ENCODE data around the gene PIP5K1A.
"Not testable (repeated sequence)": the region's sequence is repeated elsewhere in the genome, so short reads cannot be mapped to it uniquely, and the experiment has no call there.

Gene PIP5K1A

DNA sequence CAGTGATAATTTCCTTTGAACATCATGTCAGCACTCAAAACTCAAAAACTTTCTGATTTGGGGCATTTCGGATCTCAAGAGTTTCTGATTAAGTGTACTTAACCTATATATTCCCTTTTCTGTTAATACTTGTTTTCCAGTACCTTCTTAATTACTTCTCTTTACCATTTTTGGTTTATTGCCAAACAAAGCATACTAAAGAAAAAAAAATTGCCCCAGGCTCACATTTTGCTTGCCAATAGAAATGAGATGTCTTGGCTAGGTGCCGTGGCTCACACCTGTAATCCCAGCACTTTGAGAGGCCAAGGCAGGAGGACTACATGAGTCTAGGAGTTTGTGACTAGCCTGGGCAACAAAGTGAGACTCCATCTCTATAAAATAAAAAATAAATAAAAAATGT lies 61.0 kb downstream of the PIP5K1A start:
- DNase-seq, result no peak

DNA sequence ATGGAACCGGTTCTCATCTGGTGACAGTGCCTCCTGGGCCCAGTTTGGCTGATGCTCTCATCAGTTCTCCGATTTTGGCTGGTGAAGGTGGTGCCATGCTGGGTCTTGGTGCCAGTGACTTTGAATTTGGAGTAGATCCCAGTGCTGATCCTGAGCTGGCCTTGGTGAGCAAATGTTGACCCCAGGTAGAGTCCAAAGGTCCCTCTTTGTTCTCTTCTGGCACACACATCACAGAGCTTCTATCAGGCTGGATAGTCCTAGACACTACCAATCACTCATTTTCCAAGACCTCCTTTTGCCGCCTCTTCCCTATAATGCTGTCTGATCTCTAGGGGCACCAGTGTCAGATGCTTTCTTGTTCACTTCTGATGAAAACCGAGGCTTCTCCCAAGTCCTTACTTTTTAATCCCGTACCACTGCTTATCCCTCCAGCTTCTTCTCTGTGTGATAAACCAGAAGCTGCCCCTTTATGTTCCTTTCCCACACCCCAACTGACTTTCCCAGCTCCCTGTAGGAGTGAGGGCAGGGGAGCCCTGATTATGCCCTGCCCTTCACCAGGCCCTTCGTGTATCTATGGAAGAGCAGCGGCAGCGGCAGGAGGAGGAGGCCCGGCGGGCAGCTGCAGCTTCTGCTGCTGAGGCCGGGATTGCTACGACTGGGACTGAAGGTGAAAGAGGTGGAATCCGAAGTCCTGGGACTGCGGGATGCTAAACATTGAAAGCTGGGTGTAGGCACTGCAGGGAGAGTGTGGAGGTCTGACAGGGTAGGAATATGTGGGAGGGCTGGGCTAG lies 67.3 kb downstream of the PIP5K1A start:
- no peak for DNase-seq

DNA sequence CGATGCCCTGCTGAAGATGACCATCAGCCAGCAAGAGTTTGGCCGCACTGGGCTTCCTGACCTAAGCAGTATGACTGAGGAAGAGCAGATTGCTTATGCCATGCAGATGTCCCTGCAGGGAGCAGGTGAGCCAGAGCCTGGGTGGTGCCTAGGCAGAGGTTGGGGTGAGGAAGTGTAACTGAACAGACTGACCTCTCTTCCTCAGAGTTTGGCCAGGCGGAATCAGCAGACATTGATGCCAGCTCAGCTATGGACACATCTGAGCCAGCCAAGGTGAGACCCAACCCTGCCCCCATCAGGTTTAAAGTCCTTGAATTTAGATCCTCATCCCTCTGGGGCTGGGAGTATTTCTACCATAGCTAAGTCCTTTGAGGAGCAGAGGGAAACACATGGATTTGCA lies 68.0 kb downstream of the PIP5K1A start:
- DNase-seq, result no peak

DNA sequence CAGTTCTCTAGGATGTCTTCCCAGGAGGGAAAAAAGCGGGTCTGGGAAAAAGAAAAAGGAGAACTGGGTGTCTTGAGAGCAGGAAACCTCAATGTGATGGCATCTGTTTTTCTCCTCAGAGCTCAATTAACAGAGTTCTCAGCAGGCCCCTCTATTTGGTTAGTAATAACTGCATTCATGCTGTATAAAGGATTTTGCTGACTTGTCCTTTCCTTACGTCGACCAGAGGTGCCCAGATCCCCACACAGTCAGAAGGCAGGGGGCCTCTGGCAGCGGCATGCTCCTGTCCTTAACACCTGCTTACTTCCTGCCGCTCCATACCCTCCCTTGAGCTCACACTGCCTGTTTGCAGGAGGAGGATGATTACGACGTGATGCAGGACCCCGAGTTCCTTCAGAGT lies 68.5 kb downstream of the PIP5K1A start:
- DNase-seq, result no peak

DNA sequence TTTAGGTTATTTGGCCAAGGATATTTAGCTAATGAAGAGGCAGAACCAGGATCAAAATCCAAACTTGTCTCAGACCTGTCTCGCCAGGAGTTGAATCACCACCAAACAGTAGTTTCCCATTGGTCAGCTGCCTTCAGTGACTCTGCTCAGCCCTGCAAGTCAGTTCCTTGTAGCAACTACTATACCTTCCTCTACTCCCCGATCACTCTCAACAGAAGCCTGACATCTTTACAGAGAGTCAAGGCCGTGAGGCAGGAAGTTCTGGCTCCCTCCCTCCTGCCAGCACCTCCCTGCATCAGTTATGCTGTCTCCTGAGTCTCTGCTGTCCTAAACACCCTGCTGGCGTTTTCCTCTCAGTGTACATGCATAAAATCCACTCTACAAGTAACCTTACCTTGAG lies 69.4 kb downstream of the PIP5K1A start:
- DNase-seq, result no peak

DNA sequence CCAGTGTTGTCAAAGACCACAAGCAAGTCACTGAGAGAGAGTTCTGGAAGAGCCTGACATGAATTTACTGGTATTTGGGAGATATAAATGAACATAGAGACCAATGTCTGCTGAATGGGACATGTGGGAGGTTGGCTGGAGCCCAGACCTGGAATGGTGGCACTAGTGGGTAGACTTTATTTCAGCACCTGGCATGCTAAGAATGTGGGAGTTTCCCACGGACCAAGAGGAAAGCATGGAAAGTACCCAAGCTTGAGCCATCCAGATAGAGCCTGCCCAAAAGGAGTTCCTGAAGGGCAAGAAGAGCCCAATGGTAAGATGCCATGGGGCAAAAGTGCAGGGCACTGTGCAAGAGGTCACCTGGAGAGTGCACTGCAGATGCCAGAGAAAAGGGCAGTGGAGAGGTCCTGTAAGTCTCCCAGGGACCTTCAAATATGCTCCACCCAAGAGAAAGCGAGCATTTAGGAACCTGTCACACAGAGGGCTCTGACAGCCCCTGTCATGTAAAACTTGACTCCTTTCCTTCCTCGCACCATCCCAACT lies 75.6 kb downstream of the PIP5K1A start:
- DNase-seq, result no peak

DNA sequence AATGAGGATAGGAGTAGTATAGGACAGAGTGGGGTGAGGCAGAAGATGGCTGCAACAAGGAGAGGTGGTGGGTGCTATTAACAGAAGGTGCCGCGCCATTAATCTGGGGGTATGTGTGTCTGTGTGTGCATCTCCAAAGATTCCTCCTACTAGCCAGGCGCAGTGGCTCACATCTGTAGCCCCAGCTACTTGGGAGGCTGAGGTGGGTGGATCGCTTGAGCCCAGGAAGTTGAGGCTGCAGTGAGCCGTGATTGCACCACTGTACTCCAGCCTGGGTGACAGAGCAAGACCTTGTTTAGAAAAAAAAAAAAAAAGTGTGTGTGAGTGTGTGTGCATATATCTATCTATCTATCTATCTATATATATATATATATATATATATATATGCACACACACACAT lies 77.0 kb downstream of the PIP5K1A start:
- DNase-seq, result not testable (repeated sequence)

DNA sequence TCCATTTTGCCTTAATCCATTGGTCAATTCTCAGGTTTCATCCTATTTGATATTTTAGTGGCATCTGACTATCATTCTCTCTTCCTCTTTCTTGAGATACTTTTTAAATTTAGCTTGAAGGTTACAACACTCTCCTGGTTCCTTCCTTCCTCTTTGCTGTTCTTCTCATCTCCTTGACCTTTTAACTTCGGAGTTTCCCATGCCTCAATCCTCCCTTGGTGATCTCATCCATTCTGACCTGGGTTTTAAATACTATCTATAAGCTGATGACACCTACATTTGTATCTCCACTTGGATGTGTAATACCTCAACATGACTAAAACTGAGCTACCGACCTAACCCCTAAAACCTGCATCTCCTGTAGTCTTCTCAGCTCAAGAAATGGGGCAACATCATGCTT lies 78.9 kb downstream of the PIP5K1A start:
- no peak for DNase-seq

DNA sequence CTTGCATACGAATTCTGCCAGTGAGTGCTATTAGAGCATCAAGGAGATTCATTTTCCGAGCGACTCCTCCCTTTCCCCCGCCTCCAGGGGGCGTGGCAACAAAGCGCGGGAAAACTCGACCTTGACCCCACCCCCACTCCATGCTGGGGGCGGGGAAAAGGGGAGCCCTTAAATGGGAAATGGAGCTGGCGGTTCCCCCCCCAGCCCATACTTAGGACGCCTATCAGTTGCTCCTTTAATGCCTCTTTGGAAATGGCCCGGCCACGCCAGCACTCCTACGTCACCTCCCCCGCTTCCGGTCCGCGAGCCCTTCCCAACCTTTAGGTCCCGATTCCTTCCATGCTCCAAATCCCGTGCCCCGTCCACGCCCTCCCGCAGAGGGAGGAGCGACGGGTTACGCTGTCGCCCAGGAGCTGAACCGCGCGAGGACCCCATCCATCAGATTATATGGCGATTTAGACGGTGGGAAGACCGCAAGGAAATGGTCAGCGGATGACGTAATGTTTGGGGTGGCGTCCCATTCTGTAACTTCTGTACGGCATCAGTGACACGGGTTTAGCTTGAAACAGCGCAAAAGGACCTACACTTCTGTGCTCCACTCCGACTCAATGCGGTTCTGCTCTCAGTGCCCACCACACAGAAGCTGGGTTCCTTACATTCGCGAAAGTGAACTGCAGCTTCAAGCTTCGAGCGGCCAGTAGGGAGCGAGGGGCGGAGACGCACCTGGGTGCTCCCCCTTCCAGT lies 83.0 kb downstream of the PIP5K1A start:
- DNase-seq, result peak; percentile 95

DNA sequence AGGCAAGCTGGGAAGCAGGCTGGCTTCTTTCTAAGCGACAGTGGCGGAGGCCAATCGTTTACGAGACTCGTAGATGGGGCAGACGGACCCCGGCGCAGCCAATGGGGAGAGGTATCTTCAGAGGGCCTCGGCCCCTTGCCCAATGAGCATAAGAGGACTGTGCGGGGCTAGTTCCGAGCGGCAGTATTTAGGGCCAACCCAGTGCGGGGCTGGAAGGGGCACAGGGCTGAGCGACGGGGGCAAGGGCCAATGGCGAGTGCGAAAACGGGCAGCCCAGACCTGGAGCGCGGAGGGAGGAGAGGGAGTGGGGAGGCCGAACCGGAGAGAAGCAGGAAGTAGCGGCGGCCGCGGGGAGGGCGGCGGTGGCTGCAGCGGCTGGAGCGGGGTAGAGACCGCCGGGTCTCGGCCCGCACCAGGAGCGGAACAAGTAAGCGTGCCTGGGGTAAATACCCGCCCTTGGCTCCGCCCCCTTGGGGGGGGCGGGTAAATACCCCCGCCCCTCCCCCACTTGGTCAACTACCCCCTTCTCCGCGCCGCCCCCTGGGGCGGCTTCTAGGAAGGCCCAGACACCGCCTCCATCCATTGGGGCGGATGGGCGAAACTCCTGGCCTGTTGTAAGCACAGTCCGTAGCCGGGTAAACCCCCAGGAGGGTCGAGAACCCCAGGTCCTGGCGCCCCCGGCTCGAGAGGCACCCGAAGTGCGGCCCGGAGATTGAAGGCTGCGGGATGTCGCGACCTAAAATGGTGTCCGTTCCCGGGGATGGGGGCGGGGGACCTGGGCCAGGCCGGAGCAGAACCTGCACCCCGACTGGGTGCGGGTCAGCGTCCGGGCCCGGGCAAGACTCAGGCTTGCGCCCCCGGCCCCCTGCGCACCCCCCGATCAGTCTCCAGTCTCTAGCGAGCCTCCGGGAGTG lies 83.9 kb downstream of the PIP5K1A start, which contains the start of gene ZNF687:
ZNF687 (plus strand) TSS at position 331 of the 914 bp plus-strand sequence. CDS start 3,993 bp downstream, outside the sequence.
- peak; percentile 97 for DNase-seq

DNA sequence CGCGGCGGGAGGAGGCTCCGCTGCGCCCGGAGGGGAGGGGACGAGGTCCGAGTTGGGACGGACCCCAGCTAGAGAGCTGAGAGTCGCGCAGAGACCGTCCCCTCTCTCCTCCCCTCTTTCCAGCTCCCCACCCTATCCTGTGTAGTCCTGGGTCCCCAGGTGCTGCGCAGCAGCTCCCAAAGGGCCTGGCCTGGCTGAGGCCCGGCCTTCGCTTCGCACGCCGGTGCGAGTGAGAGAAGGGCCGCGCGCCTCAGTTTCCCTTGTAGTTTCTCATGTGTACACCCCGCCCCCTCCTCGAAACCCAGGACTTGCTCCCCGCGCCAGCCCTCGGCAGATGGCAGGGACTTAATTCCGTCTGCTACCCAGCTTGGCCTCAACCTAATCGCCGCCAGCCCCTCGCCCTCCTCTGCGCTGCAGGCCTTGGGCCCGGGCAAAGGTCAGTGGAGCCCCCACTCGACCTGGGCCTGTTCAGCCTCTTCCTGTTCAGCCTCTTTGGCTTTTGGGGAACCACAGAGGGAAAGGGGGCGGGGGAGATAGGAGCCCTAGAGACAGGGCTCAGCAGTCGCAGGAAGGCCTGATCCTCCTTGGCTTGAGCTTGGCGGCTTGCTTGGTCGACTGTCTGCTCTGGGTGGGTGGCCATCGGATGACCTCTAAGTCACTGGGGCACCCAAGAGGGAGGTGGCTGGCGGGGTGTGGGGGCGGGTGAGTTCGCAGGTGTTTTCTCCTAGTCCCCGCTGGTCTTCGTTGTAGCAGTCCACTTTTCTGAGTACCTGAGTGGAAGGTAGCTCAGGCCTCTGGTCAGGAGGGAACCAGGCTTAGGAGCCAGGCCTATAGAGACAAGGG lies 84.8 kb downstream of the PIP5K1A start:
- peak; percentile 23 for DNase-seq

DNA sequence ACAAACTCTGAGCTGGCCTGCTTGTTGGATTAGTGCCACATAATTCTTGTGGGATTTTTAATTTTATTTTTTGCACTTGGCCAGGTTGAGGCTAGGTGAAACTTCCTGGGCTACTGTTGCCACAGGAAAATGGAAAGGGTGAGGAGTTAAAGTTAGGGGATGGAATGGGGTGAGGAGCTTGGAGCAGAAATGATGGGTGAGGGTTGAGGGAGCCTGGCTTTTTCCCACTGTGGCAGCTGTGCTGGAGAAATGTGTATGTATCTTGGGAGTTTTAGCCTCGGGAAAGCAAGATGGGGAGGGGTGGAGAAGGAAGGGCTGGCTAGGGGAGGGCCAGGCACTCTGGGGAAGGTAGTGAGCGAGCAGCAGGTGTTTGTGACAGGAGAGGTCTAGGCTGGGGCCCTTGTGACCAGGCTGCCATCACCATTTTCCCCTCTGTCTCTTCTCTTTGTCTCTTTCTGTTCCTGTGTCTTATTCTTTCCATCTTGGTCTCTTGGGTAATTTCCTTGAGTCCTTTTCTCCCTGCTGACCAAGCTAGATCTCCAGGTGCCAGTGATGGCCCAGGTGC lies 85.7 kb downstream of the PIP5K1A start:
- DNase-seq, result no peak

DNA sequence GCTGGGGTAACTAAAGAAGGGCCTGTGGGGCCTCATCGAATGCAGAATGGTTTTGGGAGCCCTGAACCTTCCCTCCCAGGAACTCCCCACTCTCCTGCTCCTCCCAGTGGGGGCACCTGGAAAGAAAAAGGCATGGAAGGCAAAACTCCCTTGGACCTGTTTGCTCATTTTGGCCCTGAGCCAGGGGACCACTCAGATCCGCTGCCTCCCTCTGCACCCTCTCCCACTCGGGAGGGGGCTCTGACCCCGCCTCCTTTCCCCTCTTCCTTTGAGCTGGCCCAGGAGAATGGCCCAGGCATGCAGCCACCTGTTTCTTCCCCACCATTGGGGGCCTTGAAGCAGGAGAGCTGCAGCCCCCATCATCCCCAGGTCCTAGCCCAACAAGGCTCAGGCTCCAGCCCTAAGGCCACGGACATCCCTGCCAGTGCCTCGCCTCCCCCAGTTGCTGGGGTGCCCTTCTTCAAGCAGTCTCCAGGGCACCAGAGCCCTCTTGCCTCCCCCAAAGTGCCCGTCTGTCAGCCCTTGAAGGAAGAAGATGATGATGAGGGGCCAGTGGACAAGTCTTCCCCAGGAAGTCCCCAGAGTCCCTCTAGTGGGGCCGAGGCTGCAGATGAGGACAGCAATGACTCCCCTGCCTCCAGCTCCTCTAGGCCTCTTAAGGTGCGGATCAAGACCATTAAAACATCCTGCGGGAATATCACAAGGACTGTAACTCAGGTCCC lies 88.4 kb downstream of the PIP5K1A start:
- DNase-seq, result no peak

DNA sequence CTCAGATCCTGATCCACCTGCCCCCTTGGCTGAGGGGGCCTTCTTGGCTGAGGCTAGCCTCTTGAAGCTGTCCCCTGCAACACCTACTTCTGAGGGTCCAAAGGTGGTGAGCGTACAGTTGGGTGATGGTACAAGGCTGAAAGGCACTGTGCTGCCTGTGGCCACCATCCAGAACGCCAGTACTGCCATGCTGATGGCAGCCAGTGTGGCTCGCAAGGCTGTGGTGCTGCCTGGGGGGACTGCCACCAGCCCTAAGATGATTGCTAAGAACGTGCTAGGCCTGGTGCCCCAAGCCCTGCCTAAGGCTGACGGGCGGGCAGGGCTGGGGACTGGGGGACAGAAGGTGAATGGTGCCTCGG lies 89.0 kb downstream of the PIP5K1A start:
- DNase-seq, result no peak

DNA sequence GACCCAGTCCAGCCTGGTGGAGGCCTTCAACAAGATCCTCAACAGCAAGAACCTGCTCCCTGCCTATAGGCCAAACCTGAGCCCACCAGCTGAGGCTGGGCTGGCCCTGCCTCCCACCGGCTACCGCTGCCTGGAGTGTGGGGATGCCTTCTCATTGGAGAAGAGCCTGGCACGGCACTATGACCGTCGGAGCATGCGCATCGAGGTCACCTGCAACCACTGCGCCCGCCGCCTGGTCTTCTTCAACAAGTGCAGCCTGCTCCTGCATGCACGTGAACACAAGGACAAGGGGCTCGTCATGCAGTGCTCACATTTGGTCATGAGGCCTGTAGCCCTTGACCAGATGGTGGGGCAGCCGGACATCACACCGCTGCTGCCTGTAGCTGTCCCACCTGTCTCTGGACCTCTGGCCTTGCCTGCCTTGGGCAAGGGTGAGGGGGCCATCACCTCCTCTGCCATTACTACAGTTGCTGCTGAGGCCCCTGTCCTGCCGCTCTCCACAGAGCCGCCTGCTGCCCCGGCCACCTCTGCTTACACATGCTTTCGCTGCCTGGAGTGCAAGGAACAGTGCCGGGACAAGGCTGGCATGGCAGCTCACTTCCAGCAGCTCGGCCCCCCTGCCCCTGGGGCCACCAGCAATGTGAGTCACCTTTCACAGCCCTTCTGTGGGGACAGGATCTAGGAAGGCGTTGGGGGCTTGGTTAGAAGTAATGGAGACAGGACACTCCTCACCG lies 89.6 kb downstream of the PIP5K1A start:
- no peak for DNase-seq

DNA sequence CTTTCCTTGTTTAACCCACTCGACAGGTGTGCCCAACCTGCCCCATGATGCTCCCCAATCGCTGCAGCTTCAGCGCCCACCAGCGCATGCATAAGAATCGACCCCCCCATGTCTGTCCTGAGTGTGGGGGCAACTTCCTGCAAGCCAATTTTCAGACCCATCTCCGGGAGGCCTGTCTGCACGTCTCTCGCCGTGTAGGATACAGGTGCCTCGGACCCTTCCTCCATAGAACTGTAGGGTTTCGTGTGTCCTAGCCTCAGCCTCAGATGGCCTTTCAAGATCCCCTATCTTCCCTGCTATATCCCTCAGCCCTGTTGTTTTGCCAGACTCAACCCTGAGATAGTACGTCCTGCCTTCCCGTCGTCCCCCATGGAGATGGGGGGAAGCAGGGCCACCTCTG lies 90.2 kb downstream of the PIP5K1A start:
- DNase-seq, result no peak

DNA sequence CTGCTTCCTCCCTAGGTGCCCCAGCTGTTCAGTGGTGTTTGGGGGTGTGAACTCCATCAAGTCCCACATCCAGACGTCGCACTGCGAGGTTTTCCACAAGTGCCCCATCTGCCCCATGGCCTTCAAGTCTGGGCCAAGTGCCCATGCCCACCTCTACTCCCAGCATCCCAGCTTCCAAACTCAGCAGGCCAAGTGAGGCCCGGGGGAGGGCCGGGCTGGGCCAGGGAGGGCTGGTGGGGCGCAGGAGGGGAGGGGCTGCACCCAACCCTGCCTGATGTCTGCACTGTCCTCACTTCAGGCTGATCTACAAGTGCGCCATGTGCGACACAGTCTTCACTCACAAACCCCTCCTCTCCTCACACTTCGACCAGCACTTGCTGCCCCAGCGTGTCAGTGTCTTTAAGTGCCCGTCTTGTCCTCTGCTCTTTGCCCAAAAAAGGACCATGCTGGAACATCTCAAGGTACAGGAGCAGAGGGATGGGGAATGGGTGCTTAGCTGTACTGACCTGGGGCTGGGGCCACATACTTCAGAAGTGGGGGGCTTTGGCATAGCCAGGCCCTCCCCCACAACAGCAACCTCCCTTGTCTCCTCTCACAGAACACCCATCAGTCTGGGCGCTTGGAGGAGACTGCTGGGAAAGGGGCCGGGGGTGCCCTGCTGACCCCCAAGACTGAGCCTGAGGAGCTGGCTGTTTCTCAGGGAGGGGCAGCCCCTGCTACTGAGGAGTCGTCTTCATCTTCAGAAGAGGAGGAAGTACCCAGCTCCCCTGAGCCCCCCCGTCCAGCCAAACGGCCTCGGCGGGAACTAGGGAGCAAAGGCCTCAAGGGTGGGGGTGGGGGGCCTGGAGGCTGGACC lies 91.0 kb downstream of the PIP5K1A start:
- no peak for DNase-seq

DNA sequence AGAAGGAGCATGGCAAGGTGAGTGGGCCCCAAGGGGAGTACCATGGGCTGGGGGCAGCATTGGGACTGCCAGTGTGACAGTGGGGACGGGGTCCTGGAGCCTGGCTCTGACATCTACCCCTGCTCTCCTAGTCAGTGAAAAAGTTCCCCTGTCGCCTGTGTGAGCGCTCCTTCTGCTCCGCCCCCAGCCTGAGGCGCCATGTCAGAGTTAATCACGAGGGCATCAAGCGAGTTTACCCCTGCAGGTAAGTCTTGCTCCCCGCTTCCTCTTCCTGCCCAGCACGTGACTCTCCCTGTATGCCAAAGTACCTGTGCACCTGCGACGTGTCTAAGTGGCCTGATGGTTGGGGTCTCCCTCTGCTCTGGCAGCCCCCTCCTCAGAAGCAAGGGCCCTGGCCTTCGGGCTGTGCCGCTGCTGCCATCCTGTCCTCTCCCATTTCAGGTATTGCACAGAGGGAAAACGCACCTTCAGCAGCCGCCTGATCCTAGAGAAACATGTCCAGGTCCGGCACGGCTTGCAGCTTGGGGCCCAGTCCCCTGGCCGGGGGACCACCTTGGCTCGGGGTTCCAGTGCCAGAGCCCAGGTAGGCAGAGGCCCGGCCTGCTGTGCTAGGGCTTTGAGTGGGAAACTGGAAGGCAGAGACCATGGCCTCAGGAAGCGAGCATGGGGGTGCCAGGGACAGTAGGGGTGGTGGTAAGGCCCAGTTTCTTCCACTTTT lies 91.8 kb downstream of the PIP5K1A start:
- DNase-seq, result no peak

Measured in CD4-positive, alpha-beta T cell treated with Interleukin-17A for 4 hours (primary cell).